Epithelial cell of prostate (primary cell): Measurements from ENCODE around the gene MET.
A peak's percentile ranks its signal among the peaks of the same experiment; 100 is the strongest.

Source experiments
- DNase-seq: peaks from one replicate; pipeline ENCODE4 v3.0.0-alpha.2; 2011; ENCODE audit warnings: low read depth, low spot score
- H3K27ac ChIP-seq: fragments of 450-650 bp; 2 replicates; pipeline ENCODE4 v1.5.1; 2017; ENCODE audit warnings: mild to moderate bottlenecking

MET gene

GRCh38 chr7:116661865-116662264, 10.1 kb upstream of the MET start:
- H3K27ac ChIP-seq, result no peak overlapping the region
- DNase-seq, result no peak

DNA sequence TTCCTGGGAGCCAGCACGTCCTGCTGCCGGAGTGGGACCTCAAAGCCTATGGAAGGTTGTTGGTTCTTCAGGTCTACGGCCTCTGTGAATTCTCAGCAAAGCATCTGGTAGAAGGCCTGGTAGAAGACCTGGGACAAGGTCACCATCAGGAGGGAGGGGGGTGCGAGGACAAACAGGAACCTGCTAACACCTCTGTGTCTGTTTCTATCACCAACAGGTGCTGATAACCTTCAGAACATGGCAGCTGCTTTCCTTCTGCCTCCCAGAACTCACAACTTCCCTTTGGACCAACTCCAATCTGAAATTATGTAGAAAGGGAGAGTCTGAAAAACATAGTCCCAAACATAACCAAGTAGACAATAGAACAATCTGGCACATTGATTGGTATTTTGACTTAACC, 8.3 kb upstream of the MET start:
- H3K27ac ChIP-seq, result no peak overlapping the region
- DNase-seq, result no peak

DNA sequence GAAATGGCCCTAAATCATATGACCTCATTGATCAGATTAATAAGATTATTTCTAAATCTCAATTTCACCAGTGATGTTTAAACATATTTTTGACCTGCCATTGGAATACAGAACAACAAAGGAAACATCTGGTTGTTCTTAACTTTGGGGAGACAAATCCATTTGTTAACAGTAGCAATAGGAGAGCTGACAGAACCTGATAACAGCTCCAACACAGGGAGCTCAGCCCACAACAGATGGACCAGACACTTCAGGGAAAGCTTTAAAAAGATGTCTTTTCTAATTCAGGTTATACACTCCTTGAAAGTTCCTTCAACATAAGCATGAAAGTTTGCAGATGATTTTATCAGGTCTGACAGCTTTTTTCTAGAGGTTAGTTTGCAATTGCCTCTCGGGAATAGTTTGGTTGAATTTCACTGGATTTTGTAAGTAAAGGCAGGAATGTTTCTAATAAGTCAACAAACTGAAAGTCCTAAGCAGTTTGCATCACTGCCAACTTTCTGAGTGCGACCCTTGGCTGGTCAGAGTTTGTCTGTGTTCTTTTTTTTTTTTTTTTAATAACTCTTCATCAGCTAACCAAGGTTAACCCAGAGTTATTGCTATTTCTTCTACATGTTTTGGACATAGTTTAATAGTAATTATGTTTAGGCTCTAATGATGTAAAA, 6.5 kb upstream of the MET start:
- no peak overlapping the region for H3K27ac ChIP-seq
- DNase-seq, result no peak

DNA sequence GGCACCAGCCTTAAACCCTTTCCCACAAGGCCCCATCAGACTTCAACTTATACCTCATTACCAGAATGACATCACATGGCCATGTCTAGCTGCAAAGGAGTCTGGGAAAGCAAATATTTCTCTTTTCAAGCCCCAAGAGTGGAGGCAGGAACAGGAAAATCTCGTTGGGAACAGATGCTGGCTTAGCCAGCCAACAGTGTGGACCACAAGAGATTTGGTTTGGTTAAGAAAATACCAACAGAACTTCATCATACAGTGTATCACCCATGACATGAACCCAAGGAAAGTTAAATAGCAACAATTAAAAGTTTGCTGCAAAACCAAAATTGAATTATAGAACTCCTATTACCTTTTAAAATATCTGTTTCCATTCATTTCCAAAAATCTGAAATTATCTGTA, 2.2 kb upstream of the MET start:
- H3K27ac ChIP-seq, result no peak overlapping the region
- DNase-seq, result no peak

DNA sequence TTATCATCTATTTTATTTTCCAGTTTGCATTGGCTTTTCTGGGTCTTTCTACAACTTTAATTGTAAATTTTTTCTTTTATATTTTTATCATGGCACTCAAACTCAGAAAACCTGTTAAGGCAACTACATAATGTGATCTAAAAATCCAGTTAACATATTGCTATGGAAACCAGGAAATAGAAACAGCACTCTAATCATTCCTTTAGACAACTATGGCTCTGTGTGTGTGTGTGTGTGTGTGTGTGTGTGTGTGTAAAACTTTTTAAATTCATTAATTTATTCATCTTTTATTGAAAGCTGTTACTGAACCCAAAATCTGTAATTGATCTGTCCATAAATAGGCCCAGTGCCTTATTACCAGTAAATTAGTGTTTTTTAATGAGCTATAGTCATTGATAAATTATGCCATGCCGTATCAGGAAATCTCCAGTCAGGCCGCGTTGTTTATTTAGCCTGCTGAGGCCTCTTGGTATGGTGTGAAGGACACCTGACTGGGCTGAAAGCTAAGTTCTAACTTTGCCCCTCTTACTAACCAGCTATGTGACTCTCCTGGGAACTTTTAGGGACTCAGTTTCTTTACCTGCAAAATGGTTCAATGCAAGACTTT, 1.5 kb upstream of the MET start:
- H3K27ac ChIP-seq, result peak overlapping the region; percentile 91
- no peak for DNase-seq

DNA sequence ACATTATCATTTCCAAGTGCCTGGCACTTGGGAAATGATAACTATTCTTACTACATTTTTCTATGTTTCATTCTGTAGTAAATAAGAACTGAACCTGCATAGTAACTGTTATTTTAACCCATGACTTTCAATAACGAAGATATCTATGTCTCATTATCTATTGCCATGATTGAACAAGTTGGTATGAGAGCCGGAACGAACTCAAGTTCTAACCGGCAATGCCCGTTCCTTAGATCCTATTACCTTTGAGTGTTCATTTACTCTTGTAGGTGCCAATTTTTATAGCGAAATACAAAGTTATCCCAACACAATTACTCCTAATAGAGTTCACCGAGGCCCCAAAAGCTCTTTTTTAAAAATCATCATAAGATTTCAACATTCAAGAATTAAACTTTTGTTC, 885 bp upstream of the MET start:
- DNase-seq, result no peak
- peak overlapping the region; percentile 91 for H3K27ac ChIP-seq

- peak overlapping the region; percentile 91 for H3K27ac ChIP-seq
- DNase-seq, result no peak
Measured at GRCh38 chr7:116672596-116673456, 830 bp downstream of the MET start.

DNA sequence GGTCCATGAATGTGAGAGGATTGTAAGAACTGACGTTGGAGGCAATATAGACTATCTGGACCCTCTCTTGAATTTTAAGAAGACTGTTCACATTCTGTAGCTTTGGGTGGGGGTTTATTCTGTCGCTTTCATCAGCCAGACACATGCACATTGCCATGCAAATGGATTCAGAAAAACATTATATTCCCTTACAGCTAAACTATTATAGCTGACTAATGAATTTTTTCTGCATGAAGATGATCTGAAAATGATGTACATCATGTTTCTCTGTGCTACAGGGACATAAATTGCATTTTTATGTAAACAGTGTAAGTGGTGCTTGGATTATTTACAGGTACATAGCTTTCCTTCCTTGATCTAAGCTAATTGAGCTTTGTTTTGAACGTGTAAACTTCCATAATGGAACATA, 1.5 kb downstream of the MET start:
- DNase-seq, result no peak
- H3K27ac ChIP-seq, result peak overlapping the region; percentile 91

DNA sequence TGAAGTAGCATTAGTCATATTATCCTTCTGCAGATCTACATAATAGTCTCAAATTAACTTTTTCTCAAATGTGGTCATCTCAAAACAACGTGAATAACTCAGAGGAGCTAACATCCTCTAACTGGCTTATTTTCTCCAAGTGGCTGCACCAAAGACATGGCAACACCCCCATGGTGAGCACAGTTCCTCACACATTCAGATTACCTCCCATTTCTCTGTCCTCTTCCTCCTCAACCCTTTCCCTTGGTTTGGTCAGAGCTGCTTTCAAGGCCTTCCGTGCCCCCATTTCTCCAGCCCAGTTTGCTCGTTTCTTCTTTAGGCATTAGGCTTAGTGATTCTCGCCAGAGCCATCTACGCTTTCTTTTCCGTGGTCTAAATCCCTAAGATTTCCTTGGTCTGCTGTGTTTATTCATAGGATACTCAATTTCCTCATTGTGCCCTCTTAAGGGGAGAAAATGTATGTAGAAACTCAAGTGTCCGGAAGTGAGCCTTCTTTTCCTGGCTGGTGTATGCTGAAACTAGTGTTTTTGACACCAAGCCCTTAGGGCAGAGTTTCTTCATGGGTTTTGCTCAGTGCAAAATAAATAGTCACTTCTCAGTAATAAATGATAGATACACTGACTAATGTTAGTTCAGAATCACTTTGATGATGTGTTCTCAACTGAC, 2.6 kb downstream of the MET start:
- no peak for DNase-seq
- peak overlapping the region; percentile 91 for H3K27ac ChIP-seq

- peak overlapping the region; percentile 91 for H3K27ac ChIP-seq
- no peak for DNase-seq
Measured at GRCh38 chr7:116675812-116676355, 3.9 kb downstream of the MET start.

GRCh38 chr7:116678780-116679179, 6.8 kb downstream of the MET start:
- peak overlapping the region; percentile 91 for H3K27ac ChIP-seq
- no peak for DNase-seq

GRCh38 chr7:116679500-116679899, 7.5 kb downstream of the MET start:
- H3K27ac ChIP-seq, result peak overlapping the region; percentile 91
- DNase-seq, result peak; percentile 96

- DNase-seq, result no peak
- peak overlapping the region; percentile 98 for H3K27ac ChIP-seq
Measured at GRCh38 chr7:116683786-116684185, 11.8 kb downstream of the MET start.

DNA sequence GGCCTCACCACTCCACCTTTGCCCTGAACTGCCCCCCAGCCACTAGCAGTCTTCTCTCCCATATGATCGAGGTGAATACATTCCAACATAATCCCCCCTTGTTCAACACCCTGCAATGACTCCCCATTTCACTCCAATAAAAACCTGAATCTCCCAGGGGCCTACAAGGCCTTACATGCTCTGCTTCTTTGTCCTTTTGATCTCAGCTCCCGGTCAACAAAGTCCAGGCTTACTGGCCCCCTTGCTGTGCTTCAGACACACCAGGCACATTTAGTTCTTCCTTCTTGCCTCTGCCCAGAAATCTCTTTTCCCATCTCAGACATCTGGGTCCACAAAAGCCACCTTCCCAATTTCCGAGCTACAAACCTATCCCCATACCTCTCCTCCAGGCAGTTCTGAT, 14.0 kb downstream of the MET start:
- DNase-seq, result no peak
- H3K27ac ChIP-seq, result peak overlapping the region; percentile 98

DNA sequence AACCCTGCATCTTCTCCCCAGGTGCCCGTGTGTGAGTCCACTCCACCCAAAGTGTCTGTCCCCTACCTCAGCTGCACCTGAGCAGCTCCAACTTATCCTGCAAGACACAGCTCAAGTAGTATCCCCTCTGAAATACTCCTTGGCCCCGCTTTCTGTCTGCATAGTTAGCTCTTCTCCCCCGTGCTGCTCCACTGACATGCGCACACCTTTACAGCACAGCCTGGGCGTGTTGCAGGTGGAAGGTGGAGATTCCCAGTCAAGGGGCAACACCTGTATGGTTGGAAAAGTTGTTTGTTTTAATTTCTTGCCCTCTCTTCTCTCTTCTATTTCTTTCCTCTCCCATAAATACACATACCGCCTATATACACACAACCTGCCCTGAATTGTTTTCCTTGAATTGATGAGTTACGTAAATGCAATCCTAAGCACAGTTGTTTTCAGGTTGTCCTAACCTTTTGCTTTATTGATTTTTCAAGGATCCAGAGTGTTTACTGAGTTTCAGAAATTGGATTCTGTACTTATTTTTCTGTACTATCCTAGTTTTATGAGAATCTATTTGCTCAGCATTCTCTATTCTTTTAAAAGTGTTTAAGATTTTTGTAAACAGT, 14.9 kb downstream of the MET start:
- peak overlapping the region; percentile 98 for H3K27ac ChIP-seq

GRCh38 chr7:116687801-116688201, 15.8 kb downstream of the MET start:
- no peak for DNase-seq
- peak overlapping the region; percentile 98 for H3K27ac ChIP-seq

More for the DNA sequence above, 14.9 kb downstream of the MET start:
- no peak for DNase-seq

GRCh38 chr7:116689790-116690259, 17.8 kb downstream of the MET start:
- H3K27ac ChIP-seq, result peak overlapping the region; percentile 98
- DNase-seq, result no peak

DNA sequence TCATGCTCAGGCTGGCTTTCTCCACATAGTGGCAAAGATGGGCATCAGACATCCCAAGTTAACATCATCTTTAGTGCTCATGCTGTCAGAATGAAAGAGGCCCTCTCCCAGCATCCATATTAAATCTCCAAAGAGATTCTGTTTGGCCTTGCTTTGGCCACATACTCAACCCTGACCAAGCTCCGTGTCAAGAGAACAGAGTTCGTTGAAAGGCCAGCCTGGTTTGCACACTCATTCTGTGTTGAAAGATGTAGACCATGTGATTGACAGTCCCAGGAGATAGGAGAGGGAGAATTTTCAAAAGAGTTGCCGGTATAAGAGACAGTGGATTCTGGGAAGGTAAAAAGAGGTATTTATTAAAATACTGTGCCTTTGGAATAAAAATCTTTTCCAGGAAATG, 19.7 kb downstream of the MET start:
- H3K27ac ChIP-seq, result peak overlapping the region; percentile 98
- DNase-seq, result no peak

GRCh38 chr7:116692401-116693308, 20.7 kb downstream of the MET start:
- H3K27ac ChIP-seq, result peak overlapping the region; percentile 98
- DNase-seq, result no peak
